Tibial nerve (tissue), 4 donors: Measurements from ENCODE around the gene SYT17.
"Not testable (repeated sequence)": the region's sequence is repeated elsewhere in the genome, so short reads cannot be mapped to it uniquely, and the experiment has no call there.

Source experiments
- CTCF ChIP-seq, 5 experiments: fragments of 200-600 bp in 3 of 5; fragments of 450-650 bp in 2 of 5; sonication (generic) in 3 of 5; IDR thresholded peaks; one replicate each; pipeline ENCODE4 v1.5.1; 2016 to 2019; ENCODE audit warnings: antibody characterized with exemption in 5 of 5, mild to moderate bottlenecking in 3 of 5, moderate library complexity in 2 of 5
- EP300 ChIP-seq, 2 donors: sonication (generic); formaldehyde crosslinking; IDR thresholded peaks; one replicate each; pipeline ENCODE4 v1.6.1; 2017; ENCODE audit warnings: antibody characterized with exemption in 2 of 2, mild to moderate bottlenecking in 1 of 2

- TF ChIP-seq CTCF, EP300 (IDR thresholded peaks at IDR 0.05): not testable (repeated sequence)
These were observed 19.9 kb downstream of the SYT17 start for GRCh38 chr16:19187961-19188360.
